ENCODE measurements around the gene LRRC37A. TPM values are rescaled to one million over a fixed set of nuclear protein-coding genes. Genes with fewer than 3 reads are reported as not detected.
A peak's percentile ranks its signal among the peaks of the same experiment; 100 is the strongest.
"Not testable (repeated sequence)": the region's sequence is repeated elsewhere in the genome, so short reads cannot be mapped to it uniquely, and the experiment has no call there.

LRRC37A gene
- total RNA-seq, 4 donors from 2014 or later, result 1.0 to 14.4 (median 1.8) TPM; not detected in 1

DNA sequence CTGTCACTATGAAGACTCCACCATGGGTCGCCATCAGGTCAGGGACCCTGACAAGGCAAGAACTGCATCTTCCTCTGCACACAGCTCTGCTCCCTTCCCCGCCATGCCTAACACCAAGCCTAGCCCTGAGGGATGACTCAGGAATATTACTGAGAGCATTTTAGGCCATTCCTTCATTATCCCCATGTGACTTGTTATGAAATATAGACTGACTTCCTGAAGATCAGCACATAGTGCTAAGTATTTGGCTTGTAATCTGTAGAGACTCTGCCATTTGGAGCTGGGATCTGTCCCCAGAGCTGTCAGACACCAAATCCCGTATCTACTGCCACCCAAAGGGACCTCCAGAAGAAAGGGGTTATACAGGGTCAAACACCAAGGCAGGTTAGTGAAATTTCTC lies 47.2 kb downstream of the LRRC37A start:
- DNase-seq; H3K4me1 ChIP-seq; H3K27me3 ChIP-seq; H3K36me3 ChIP-seq; H3K9me3 ChIP-seq; intact Hi-C loops (cut with DNase I; ENCODE audit: low total_unique reads); H3K4me3 ChIP-seq; H3K27ac ChIP-seq: not testable (repeated sequence)

GRCh38 chr17:46348345-46348744 lies 53.4 kb downstream of the LRRC37A start:
- H3K9me3 ChIP-seq; H3K36me3 ChIP-seq; H3K4me1 ChIP-seq; DNase-seq; H3K27ac ChIP-seq; H3K27me3 ChIP-seq; intact Hi-C loops (cut with DNase I; ENCODE audit: low total_unique reads); H3K4me3 ChIP-seq: not testable (repeated sequence)

DNA sequence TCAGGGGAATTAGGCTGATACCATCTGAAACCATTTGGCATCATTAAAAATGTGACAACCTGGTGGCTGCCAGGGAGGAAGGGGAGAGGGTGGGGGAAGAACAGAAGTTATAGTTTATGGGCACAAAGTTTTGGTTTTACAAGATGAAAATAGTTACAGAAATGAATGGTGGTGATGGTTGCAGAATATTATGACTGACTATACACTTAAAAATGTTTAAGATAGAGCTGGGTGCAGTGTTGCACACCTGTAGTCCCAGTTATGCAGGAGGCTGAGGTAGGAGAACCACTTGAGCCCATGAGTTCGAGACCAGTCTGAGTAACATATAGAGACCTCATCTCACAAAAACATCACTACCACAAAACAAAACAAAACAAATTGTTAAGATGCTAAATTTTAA lies 54.1 kb downstream of the LRRC37A start:
- H3K4me3 ChIP-seq; intact Hi-C loops (cut with DNase I; ENCODE audit: low total_unique reads); DNase-seq; H3K4me1 ChIP-seq; H3K9me3 ChIP-seq; H3K27ac ChIP-seq; H3K27me3 ChIP-seq; H3K36me3 ChIP-seq: not testable (repeated sequence)

- H3K27ac ChIP-seq; H3K4me1 ChIP-seq; DNase-seq; intact Hi-C loops (cut with DNase I; ENCODE audit: low total_unique reads); H3K27me3 ChIP-seq; H3K9me3 ChIP-seq; H3K4me3 ChIP-seq; H3K36me3 ChIP-seq: not testable (repeated sequence)
Observed at GRCh38 chr17:46353856-46354255, 58.9 kb downstream of the LRRC37A start.

GRCh38 chr17:46361145-46361735 lies 66.3 kb downstream of the LRRC37A start:
- H3K9me3 ChIP-seq; H3K36me3 ChIP-seq; H3K27me3 ChIP-seq; H3K4me1 ChIP-seq; H3K4me3 ChIP-seq; DNase-seq; H3K27ac ChIP-seq; intact Hi-C loops (cut with DNase I; ENCODE audit: low total_unique reads): not testable (repeated sequence)

DNA sequence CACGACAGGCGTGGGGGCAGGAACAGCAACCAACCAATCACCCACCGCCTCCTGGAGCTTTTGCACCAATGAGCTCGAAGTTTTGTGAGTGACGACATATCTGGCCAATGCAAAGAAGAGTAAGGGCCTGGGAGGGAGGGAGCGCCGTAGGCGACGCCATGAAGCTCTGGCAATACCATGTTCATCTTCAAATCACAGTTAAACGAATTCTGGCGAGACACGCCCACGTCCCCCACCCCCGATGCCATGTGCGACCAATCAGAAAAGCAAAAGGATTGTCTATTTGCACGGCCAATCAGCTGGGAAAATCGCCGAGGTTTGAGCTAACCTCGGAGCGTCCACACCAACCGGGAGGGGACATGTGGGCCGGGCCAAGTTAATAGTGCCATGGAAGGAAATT lies 66.8 kb downstream of the LRRC37A start, which contains the start of gene ARL17B:
Gene ARL17B, minus strand, starts transcription at position 12 of the 400 bp plus-strand sequence. CDS start 3,369 bp downstream, outside the sequence.
- H3K27ac ChIP-seq; H3K9me3 ChIP-seq; intact Hi-C loops (cut with DNase I; ENCODE audit: low total_unique reads); H3K4me1 ChIP-seq; H3K36me3 ChIP-seq; H3K27me3 ChIP-seq; H3K4me3 ChIP-seq: not testable (repeated sequence)
- DNase-seq, result peak; percentile 94 to 97

DNA sequence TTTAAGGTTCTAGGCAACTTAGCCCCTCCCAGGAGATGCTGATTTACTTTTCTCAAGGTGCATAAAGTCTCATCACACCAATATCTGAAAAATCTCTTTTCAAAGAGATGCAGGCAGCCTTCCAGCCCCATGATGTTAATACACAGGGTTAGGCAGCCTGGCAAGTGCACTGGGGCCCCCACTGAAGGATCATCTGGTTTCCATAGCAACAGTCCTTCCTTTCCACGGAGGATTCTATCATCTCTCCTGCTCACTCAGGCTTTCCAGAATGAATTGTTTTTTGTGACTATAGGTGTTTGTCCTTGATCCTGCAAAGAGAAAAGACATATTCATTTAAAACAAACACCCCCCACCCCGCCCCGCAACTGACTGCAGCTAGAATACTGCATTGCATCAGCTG lies 72.6 kb downstream of the LRRC37A start:
- H3K9me3 ChIP-seq; H3K27me3 ChIP-seq; H3K36me3 ChIP-seq; H3K4me3 ChIP-seq; H3K27ac ChIP-seq; intact Hi-C loops (cut with DNase I; ENCODE audit: low total_unique reads); DNase-seq; H3K4me1 ChIP-seq: not testable (repeated sequence)

DNA sequence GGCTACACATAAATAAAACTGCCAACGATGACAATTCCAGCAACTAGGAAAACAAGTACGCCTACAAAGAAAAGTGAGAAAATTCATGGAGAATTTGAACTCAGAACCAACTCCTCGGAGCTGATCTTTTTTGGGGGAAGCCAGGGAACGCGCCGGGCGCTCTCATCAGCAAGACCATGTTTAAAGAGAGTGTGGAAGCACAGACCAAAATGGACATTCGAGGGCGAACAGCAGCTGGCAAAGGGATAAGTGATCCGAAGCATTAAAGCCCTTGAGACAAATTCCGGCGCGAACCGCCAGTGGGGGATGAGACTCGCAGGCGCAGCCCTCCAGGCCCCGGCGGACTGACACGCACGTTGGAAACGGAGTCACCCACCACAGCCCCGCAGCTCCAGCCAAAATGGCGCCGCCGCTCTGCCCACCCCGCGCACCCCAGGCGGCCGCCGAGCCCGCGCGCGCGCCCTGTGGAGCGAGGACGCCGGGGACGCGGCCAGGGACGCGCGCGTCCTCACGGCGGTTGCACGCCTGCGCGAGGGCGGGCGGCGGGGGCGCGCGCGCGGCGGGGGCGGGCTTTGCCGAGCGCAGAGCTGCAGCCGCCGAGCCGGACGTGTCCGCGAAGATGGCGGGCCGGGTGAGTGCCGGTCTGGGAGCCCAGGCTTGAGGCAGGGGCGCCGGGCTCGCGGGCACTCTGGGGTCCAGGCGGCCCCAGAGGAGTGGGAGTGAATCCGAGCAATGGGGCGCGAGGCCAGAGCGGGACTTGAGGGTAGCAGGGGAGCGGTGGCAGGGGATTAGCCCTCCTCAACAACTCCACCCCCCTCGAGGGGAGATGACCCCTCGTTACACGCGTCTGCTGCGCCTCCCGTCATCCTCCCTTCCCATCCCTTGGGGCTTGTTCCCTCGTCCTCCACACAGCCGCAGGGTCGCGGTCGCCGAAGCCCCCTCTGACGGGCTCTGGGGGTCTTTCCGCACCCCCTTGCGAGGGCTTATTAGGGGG lies 77.6 kb downstream of the LRRC37A start:
- H3K4me3 ChIP-seq; intact Hi-C loops (cut with DNase I; ENCODE audit: low total_unique reads); H3K4me1 ChIP-seq; H3K27me3 ChIP-seq; H3K36me3 ChIP-seq; DNase-seq; H3K27ac ChIP-seq; H3K9me3 ChIP-seq: not testable (repeated sequence)

DNA sequence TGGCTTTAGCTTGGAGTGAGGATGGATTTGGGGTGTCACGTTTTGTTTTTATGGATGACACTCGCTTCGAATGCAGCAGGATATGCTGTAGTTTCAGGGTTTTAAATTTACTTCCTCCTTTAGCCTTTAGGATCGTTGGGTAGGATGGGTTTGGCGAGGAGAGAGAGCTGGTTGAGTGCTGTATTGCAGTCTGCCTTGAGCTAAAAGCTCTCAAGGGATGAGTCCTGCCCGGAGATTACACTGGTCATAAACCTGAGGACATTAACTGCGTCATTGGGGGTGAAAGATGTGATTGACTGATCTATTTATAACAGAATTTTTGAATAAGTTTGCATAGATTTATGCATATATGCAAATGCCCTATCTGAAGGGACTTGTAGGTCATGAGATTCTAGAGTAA lies 78.5 kb downstream of the LRRC37A start:
- H3K4me3 ChIP-seq; H3K36me3 ChIP-seq; DNase-seq; H3K27ac ChIP-seq; H3K9me3 ChIP-seq; H3K4me1 ChIP-seq; intact Hi-C loops (cut with DNase I; ENCODE audit: low total_unique reads); H3K27me3 ChIP-seq: not testable (repeated sequence)

- intact Hi-C loops (cut with DNase I; ENCODE audit: low total_unique reads); H3K4me3 ChIP-seq; H3K27me3 ChIP-seq: not testable (repeated sequence)
Observed at GRCh38 chr17:46383118-46383517, 88.2 kb downstream of the LRRC37A start.

GRCh38 chr17:46385491-46385890 lies 90.6 kb downstream of the LRRC37A start:
- H3K4me3 ChIP-seq; H3K36me3 ChIP-seq; intact Hi-C loops (cut with DNase I; ENCODE audit: low total_unique reads); DNase-seq; H3K9me3 ChIP-seq; H3K27me3 ChIP-seq; H3K4me1 ChIP-seq; H3K27ac ChIP-seq: not testable (repeated sequence)

More at GRCh38 chr17:46383118-46383517, 88.2 kb downstream of the LRRC37A start:
- H3K9me3 ChIP-seq, H3K4me1 ChIP-seq, DNase-seq, H3K27ac ChIP-seq, H3K36me3 ChIP-seq: not testable (repeated sequence)
